B cell (primary cell): ENCODE data around the gene ANKDD1A.

Experiments used
- EZH2 ChIP-seq: IDR thresholded peaks from 2 replicates; pipeline ENCODE4 v1.6.1; 2012; ENCODE audit warnings: borderline replicate concordance, low read depth, mild to moderate bottlenecking, moderate library complexity, low read length; ENCODE audit not compliant: insufficient read depth, poor library complexity, severe bottlenecking
- TF ChIP-seq, protein P1 (sequence below): fragments of 200-600 bp; IDR thresholded peaks from one replicate; pipeline ENCODE4 v1.8.0; 2022; ENCODE audit warnings: antibody characterized with exemption, mild to moderate bottlenecking

DNA sequence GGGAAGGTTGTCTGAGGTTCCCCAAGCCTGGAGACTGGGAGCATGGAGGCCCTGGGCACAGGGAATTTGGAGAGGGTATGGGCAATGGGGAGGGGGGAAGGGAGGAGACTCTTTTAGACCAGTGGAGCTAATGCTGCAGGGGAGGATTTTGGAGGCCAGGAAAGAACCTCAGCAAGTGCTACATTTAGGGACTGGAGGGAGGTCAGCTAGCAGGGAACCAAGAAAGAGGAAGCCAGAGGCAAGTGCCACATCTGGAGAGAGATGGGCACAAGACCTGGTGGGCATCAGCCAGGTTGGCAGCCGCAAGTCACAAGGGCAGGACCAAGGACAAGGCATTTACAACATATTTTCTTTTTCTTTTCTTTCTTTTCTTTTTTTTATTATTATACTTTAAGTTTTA lies 49.3 kb upstream of the ANKDD1A start:
- TF ChIP-seq, protein P1, sequence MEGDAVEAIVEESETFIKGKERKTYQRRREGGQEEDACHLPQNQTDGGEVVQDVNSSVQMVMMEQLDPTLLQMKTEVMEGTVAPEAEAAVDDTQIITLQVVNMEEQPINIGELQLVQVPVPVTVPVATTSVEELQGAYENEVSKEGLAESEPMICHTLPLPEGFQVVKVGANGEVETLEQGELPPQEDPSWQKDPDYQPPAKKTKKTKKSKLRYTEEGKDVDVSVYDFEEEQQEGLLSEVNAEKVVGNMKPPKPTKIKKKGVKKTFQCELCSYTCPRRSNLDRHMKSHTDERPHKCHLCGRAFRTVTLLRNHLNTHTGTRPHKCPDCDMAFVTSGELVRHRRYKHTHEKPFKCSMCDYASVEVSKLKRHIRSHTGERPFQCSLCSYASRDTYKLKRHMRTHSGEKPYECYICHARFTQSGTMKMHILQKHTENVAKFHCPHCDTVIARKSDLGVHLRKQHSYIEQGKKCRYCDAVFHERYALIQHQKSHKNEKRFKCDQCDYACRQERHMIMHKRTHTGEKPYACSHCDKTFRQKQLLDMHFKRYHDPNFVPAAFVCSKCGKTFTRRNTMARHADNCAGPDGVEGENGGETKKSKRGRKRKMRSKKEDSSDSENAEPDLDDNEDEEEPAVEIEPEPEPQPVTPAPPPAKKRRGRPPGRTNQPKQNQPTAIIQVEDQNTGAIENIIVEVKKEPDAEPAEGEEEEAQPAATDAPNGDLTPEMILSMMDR = no peak
- no peak for TF ChIP-seq EZH2
